ENCODE data around the gene ATP5PD.

Gene ATP5PD

DNA sequence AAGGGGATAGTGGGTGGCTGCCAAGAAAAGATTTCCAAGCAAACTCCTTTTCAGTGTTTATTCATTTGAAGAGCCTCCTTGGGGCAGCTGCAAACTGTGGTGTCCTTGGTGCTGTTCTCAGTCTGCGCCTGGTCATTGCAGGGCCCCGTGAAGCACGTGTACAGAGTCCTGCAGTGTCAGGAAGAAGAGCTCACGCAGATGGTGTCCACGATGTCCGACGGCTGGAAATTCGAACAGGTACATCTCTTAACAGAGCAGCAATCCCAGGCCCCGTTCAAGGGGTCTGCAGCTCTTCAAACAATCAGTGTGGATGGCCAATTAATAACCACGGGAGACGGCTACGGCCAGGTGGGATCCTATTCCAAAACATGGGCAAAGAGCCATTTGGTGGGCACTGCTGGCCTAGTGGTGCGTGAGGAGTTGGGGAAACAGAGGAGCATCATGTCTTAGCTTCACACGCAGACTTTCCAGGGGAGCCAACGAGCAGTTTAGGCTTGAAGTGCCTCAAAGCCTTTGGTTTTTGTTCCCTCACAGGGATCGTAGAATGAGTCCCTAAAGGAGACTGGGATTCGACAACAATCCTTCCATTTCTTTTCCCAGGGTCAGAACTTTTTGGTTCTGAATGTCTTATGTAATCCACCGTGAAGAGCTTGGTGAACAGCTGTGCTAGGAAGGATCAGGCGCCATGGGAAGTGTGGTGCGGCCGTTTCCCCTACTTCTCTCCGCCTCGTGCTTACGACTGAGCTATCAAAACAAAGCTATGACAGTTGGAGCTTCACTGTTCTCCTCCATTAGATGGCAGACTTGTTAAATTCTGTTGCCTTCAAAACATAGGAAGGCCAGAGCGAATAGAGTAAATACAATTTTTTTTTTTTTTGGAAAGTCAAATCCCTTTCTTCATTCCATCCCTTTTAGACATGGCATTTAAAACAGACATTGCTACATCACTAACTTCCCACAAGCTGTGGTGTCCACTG, 12.9 kb upstream of the ATP5PD start:
- Histone ChIP-seq H3K27ac (ENCODE audit: low read length) (no peak overlapping the region), H3K36me3 (replicated peaks; ENCODE audit: insufficient read depth, low read length) (no peaks in the 10 kb centered on the region; the same call in 1 of the 2 replicates), H3K27me3 (replicated peaks; ENCODE audit: insufficient read depth, low read length) (no peaks in the 10 kb centered on the region), H3K9me3 (replicated peaks; ENCODE audit: insufficient read depth, low read length) (no peaks in the 10 kb centered on the region), H3K4me3 (ENCODE audit: low read length) (no peak overlapping the region), H3K4me1 (ENCODE audit: low read length) (no peaks in the 10 kb centered on the region), H3K9ac (ENCODE audit: low read length) (no peak overlapping the region), H4K20me1 (ENCODE audit: insufficient read depth, low read length) (no peaks in the 10 kb centered on the region), H3F3A (ENCODE audit: insufficient read depth, low read length) (no peaks in the 10 kb centered on the region), H3K9me2 (replicated peaks; ENCODE audit: insufficient read depth, low read length) (no peaks in the 10 kb centered on the region), H3K4me2 (ENCODE audit: low read depth, low read length) (no peak overlapping the region), H2AFZ (ENCODE audit: low read length) (no peak overlapping the region), H3K79me2 (ENCODE audit: low read length) (no peaks in the 10 kb centered on the region)
- DNase-seq = no peak
- no peak for TF ChIP-seq EZH2 (optimal IDR thresholded peaks at IDR 0.05; ENCODE audit: low read depth, low read length)
- no peak for TF ChIP-seq EZH2phosphoT487 (IDR thresholded peaks at IDR 0.05; ENCODE audit: low read length)
- TF ChIP-seq, protein P1, sequence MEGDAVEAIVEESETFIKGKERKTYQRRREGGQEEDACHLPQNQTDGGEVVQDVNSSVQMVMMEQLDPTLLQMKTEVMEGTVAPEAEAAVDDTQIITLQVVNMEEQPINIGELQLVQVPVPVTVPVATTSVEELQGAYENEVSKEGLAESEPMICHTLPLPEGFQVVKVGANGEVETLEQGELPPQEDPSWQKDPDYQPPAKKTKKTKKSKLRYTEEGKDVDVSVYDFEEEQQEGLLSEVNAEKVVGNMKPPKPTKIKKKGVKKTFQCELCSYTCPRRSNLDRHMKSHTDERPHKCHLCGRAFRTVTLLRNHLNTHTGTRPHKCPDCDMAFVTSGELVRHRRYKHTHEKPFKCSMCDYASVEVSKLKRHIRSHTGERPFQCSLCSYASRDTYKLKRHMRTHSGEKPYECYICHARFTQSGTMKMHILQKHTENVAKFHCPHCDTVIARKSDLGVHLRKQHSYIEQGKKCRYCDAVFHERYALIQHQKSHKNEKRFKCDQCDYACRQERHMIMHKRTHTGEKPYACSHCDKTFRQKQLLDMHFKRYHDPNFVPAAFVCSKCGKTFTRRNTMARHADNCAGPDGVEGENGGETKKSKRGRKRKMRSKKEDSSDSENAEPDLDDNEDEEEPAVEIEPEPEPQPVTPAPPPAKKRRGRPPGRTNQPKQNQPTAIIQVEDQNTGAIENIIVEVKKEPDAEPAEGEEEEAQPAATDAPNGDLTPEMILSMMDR (IDR thresholded peaks at IDR 0.05; ENCODE audit: low read length) = peak; percentile 8; the same call in 1 of the 2 replicates

DNA sequence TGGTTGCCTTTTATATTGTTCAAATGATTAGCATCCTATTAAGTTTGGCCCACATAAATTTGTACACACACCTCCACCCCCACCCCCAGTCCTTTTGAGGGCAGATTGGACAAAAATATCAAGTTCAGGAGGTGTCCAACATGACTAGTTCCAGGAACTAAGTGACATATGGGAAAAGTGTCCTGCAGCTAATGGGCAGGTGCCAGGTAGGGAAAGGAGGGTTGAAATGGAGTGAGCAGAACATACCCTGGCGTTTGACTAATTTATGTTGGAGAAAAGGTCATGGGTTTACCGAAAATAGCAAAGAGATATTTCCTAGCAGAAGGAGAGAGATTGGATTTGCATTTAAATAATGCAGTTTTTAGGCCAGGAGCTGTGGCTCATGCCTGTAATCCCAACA, 5.2 kb upstream of the ATP5PD start:
- H3K27ac ChIP-seq (ENCODE audit: low read length) = no peak overlapping the region
- no peaks in the 10 kb centered on the region; the same call in 1 of the 2 replicates for H3F3A ChIP-seq (ENCODE audit: insufficient read depth, low read length)
- no peaks in the 10 kb centered on the region for H3K9me3 ChIP-seq (replicated peaks; ENCODE audit: insufficient read depth, low read length)
- no peak for DNase-seq
- H3K79me2 ChIP-seq (ENCODE audit: low read length) = peaks cover 10% of the 10 kb centered on the region
- H3K9me2 ChIP-seq (replicated peaks; ENCODE audit: insufficient read depth, low read length) = no peaks in the 10 kb centered on the region
- H3K4me2 ChIP-seq (ENCODE audit: low read depth, low read length) = no peak overlapping the region
- TF ChIP-seq EZH2phosphoT487 (IDR thresholded peaks at IDR 0.05; ENCODE audit: low read length) (no peak), EZH2 (optimal IDR thresholded peaks at IDR 0.05; ENCODE audit: low read depth, low read length) (no peak)
- TF ChIP-seq, protein P1 (IDR thresholded peaks at IDR 0.05; ENCODE audit: low read length) = no peak
- H3K27me3 ChIP-seq (replicated peaks; ENCODE audit: insufficient read depth, low read length) = no peaks in the 10 kb centered on the region
- no peak overlapping the region for H3K4me3 ChIP-seq (ENCODE audit: low read length)
- H2AFZ ChIP-seq (ENCODE audit: low read length) = no peak overlapping the region
- H4K20me1 ChIP-seq (ENCODE audit: insufficient read depth, low read length) = no peaks in the 10 kb centered on the region
- no peaks in the 10 kb centered on the region for H3K36me3 ChIP-seq (replicated peaks; ENCODE audit: insufficient read depth, low read length)
- H3K9ac ChIP-seq (ENCODE audit: low read length) = no peak overlapping the region
- H3K4me1 ChIP-seq (ENCODE audit: low read length) = peaks cover 6% of the 10 kb centered on the region

DNA sequence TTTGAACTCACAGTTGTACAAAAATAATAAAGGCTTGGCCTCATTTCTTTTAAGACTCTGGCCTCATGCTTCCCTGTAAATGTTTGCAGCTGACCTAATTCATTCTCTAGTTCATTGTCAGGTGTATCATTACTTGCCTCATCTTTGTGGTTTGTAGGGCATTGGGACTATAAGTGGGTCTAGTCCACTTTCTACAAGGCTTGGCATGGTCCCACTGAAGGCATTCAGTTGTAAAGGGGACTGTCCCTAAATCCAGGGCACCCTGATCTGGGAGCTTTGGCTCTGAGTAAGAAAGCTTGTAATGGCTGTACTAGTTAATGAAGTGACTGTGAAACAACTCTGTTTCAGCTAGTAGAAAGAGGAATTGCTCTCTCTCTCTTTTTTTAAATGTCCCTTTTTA, 2.9 kb upstream of the ATP5PD start:
- H3K4me2 ChIP-seq (ENCODE audit: low read depth, low read length) = no peak overlapping the region

More for the DNA sequence above, 2.9 kb upstream of the ATP5PD start:
- Histone ChIP-seq H3K4me3 (ENCODE audit: low read length) (no peak overlapping the region), H3K79me2 (ENCODE audit: low read length) (peaks cover 24% of the 10 kb centered on the region), H3K9ac (ENCODE audit: low read length) (no peak overlapping the region), H3K27me3 (replicated peaks; ENCODE audit: insufficient read depth, low read length) (no peaks in the 10 kb centered on the region), H3K4me1 (ENCODE audit: low read length) (peaks cover 6% of the 10 kb centered on the region), H3K27ac (ENCODE audit: low read length) (no peak overlapping the region), H3K36me3 (replicated peaks; ENCODE audit: insufficient read depth, low read length) (no peaks in the 10 kb centered on the region), H3F3A (ENCODE audit: insufficient read depth, low read length) (no peaks in the 10 kb centered on the region; the same call in 1 of the 2 replicates), H3K9me3 (replicated peaks; ENCODE audit: insufficient read depth, low read length) (no peaks in the 10 kb centered on the region), H3K9me2 (replicated peaks; ENCODE audit: insufficient read depth, low read length) (no peaks in the 10 kb centered on the region), H4K20me1 (ENCODE audit: insufficient read depth, low read length) (no peaks in the 10 kb centered on the region), H2AFZ (ENCODE audit: low read length) (no peak overlapping the region)
- DNase-seq = no peak
- no peak for TF ChIP-seq EZH2phosphoT487 (IDR thresholded peaks at IDR 0.05; ENCODE audit: low read length)
